DND-41 (cell line): ENCODE results near the gene PML.
A peak's percentile ranks its signal among the peaks of the same experiment; 100 is the strongest.

Experiments
- ATAC-seq: fragments of 200-7000 bp; cut with Tn5 transposase; 3 replicates; pipeline ENCODE4 v1.9.1; 2021; ENCODE audit warnings: low read depth; ENCODE audit not compliant: insufficient read depth
- DNase-seq: peaks from one replicate; pipeline ENCODE4 v3.0.0-alpha.2; 2020
- H2AFZ ChIP-seq: 2 replicates; pipeline ENCODE4 v1.6.0; 2012; ENCODE audit warnings: low read depth, low read length
- H3K27ac ChIP-seq: 2 replicates; pipeline ENCODE4 v1.5.1; 2012; ENCODE audit warnings: low read length, inconsistent platforms
- H3K27me3 ChIP-seq: fragments of 200-600 bp; sonication (generic); 2 replicates; pipeline ENCODE4 v1.6.0; 2012; ENCODE audit warnings: low read length, mild to moderate bottlenecking, inconsistent platforms; ENCODE audit not compliant: insufficient read depth, poor library complexity
- H3K36me3 ChIP-seq: 2 replicates; pipeline ENCODE4 v1.5.1; 2012; ENCODE audit warnings: low read length, inconsistent platforms; ENCODE audit not compliant: insufficient read depth
- H3K4me1 ChIP-seq: 2 replicates; pipeline ENCODE4 v1.5.1; 2012; ENCODE audit warnings: mild to moderate bottlenecking, low read length; ENCODE audit not compliant: insufficient read depth
- H3K4me2 ChIP-seq: 2 replicates; pipeline ENCODE4 v1.6.0; 2012; ENCODE audit warnings: mild to moderate bottlenecking, moderate library complexity, low read length, inconsistent platforms; ENCODE audit not compliant: insufficient read depth
- H3K4me3 ChIP-seq, 2 experiments: fragments of 200-600 bp in 1 of 2; shearing (Covaris generic) in 1 of 2; 2 replicates each; pipeline ENCODE4 v1.5.1; 2012 to 2016; ENCODE audit warnings: inconsistent platforms in 2 of 2, low read length in 2 of 2, mild to moderate bottlenecking in 2 of 2, low read depth in 1 of 2, moderate library complexity in 1 of 2
- H3K79me2 ChIP-seq: 2 replicates; pipeline ENCODE4 v1.6.0; 2012; ENCODE audit warnings: low read length, inconsistent platforms; ENCODE audit not compliant: insufficient read depth
- H3K9ac ChIP-seq: 2 replicates; pipeline ENCODE4 v1.6.0; 2012; ENCODE audit warnings: low read depth, mild to moderate bottlenecking, inconsistent platforms, low read length, moderate library complexity
- H3K9me3 ChIP-seq: 2 replicates; pipeline ENCODE4 v1.5.1; 2012; ENCODE audit warnings: low read length, moderate library complexity, mild to moderate bottlenecking, inconsistent platforms; ENCODE audit not compliant: insufficient read depth, severe bottlenecking
- H4K20me1 ChIP-seq: 2 replicates; pipeline ENCODE4 v1.6.0; 2012; ENCODE audit warnings: low read length; ENCODE audit not compliant: insufficient read depth
- EZH2 ChIP-seq: IDR thresholded peaks from 3 replicates; pipeline ENCODE4 v1.6.1; 2012; ENCODE audit warnings: borderline replicate concordance, low read depth, mild to moderate bottlenecking, moderate library complexity, low read length, inconsistent platforms; ENCODE audit not compliant: severe bottlenecking
- TF ChIP-seq, protein P1 (sequence below): IDR thresholded peaks from 2 replicates; pipeline ENCODE4 v1.5.1; 2012; ENCODE audit warnings: borderline replicate concordance, low read length, moderate library complexity, mild to moderate bottlenecking; ENCODE audit not compliant: poor library complexity, severe bottlenecking; ENCODE audit errors: extremely low read depth

PML gene

DNA sequence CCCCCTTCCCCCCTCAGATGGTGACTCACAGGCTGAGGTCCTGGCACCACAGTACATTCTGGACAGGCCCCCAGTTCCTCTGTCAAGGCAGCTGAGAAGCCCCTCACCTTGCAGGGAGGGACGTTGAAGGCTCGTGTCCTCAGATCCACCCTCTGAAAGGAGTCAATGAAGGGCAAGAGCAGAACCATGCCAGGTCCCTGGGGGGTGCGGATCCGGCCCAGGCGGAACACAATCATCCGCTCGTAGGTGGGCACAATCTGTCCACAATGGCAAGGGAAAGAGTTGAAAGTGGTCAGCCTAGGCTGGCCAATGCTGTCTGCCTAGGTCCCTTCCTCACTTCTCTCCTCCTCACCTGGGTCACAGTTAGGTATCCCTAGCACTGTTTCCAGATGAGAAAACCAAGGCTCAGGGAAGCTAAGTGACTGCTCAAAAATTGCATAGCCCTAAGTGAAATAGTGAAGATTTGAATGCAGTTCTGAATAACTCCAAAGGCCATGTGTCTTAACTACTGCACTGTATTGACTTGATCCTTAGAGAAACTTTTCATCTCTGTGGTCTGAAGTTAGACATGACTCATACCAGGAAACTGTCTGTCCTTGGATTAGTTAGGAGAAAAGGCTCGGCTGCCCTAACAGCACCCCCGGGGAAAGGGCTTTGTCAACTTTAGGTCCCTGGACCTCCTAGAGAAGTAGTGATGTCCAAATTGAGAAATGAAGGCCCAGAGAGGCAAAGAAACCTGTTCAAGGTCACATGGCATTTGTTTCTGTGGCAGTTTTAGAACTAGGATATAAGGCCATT lies 5.3 kb upstream of the PML start:
- Histone ChIP-seq H3K4me1 (peaks cover 39% of the 10 kb centered on the region), H3K27me3 (no peaks in the 10 kb centered on the region), H3K4me2 (no peak overlapping the region), H3K9me3 (no peaks in the 10 kb centered on the region), H4K20me1 (no peaks in the 10 kb centered on the region), H2AFZ (no peak overlapping the region), H3K4me3 (no peak overlapping the region), H3K79me2 (peaks cover 14% of the 10 kb centered on the region), H3K36me3 (peaks cover 9% of the 10 kb centered on the region), H3K9ac (no peak overlapping the region), H3K27ac (no peak overlapping the region)
- DNase-seq (no peak), ATAC-seq (no peak)
- TF ChIP-seq, protein P1, sequence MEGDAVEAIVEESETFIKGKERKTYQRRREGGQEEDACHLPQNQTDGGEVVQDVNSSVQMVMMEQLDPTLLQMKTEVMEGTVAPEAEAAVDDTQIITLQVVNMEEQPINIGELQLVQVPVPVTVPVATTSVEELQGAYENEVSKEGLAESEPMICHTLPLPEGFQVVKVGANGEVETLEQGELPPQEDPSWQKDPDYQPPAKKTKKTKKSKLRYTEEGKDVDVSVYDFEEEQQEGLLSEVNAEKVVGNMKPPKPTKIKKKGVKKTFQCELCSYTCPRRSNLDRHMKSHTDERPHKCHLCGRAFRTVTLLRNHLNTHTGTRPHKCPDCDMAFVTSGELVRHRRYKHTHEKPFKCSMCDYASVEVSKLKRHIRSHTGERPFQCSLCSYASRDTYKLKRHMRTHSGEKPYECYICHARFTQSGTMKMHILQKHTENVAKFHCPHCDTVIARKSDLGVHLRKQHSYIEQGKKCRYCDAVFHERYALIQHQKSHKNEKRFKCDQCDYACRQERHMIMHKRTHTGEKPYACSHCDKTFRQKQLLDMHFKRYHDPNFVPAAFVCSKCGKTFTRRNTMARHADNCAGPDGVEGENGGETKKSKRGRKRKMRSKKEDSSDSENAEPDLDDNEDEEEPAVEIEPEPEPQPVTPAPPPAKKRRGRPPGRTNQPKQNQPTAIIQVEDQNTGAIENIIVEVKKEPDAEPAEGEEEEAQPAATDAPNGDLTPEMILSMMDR = no peak
- TF ChIP-seq EZH2 = no peak

DNA sequence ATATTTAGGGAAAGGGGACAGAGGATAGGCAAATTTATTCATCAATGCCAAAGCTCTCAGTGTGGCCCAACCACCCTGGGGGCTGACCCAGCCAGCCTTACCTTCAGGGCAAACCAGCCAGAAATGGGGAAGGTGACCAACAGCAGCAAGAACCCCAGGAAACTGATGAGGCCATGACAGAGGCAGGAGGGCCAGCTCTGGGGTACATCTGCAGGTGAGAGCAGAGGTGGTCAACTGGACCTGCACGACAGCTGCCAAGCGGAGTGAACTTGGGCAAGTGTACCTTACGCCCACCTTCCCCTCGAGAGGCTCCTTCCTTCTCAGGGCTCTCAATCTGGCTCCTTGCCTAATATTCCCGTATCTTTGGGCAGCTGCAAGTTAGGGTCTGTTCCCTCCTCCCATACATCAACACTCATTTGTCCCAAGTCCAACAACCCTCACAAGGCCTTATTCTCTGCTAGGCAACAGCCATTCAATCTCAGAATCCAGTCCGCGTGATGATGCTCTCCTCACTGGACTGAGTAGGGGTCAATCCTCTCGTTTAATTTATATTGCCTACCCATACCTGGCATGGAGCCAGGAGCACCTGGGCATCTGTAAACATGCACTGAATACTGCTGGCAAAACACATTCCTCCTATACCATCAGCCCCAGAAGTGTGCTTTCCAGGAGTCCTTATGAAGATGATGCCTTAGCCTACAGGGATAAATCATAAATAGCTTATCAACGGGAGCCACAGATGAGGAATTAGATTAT lies 4.1 kb upstream of the PML start:
- DNase-seq = no peak
- Histone ChIP-seq H2AFZ (no peak overlapping the region; the same call in 1 of the 2 replicates), H4K20me1 (no peaks in the 10 kb centered on the region), H3K9ac (no peak overlapping the region; the same call in 1 of the 2 replicates), H3K4me2 (peak overlapping the region; percentile 98; the same call in 1 of the 2 replicates), H3K27ac (no peak overlapping the region), H3K4me1 (peaks cover 42% of the 10 kb centered on the region), H3K9me3 (no peaks in the 10 kb centered on the region), H3K79me2 (peaks cover 26% of the 10 kb centered on the region), H3K36me3 (peaks cover 3% of the 10 kb centered on the region), H3K4me3 (no peak overlapping the region), H3K27me3 (no peaks in the 10 kb centered on the region)
- ATAC-seq = no peak
- TF ChIP-seq, protein P1 = no peak
- no peak for TF ChIP-seq EZH2

DNA sequence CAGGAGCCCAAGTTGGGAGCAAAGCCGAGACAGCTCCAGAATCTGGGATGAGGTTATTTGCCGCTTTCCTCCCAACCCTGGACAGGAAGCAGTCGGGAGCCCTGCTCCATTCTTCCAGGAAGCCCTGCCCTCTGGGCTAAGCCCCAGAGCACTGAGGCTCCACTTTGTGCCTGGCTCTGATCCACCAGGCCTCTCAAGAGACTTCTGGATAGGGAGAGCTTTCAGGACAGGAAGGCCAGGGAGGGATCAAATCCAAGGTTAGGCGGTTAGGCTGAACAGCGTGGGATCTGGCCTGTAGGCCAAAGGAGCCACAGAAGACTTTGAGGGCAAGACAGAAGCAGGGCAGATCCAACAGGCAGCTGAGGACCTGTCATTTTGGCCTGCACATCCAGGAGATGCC lies 3.3 kb upstream of the PML start:
- Histone ChIP-seq H3K36me3 (peaks cover 2% of the 10 kb centered on the region), H3K4me3 (peak overlapping the region; percentile 83 to 87; a peak in 3 of 4 replicates), H2AFZ (peak overlapping the region; percentile 83), H3K4me2 (peak overlapping the region; percentile 98), H3K27ac (peak overlapping the region; percentile 76), H3K4me1 (peaks cover 50% of the 10 kb centered on the region), H3K9ac (peak overlapping the region; percentile 87), H3K27me3 (no peaks in the 10 kb centered on the region), H4K20me1 (no peaks in the 10 kb centered on the region), H3K79me2 (peaks cover 34% of the 10 kb centered on the region), H3K9me3 (no peaks in the 10 kb centered on the region)
- no peak for ATAC-seq
- DNase-seq = no peak
- no peak for TF ChIP-seq EZH2
- TF ChIP-seq, protein P1 = no peak
